ENCODE results near the gene SFTPB.
A peak's percentile ranks its signal among the peaks of the same experiment; 100 is the strongest.

SFTPB gene

GRCh38 chr2:85611217-85611704 lies 56.7 kb downstream of the SFTPB start:
- H3K27me3 ChIP-seq (ENCODE audit: control insufficient read depth, insufficient read depth, low read length) = no peaks in the 10 kb centered on the region
- peak overlapping the region; percentile 92 for H3K9ac ChIP-seq (ENCODE audit: low read length)
- peak overlapping the region; percentile 69; the same call in 1 of the 2 replicates for H3K27ac ChIP-seq (ENCODE audit: low read depth, low read length)
- peaks cover 33% of the 10 kb centered on the region for H3K36me3 ChIP-seq (ENCODE audit: control insufficient read depth, insufficient read depth, low read length)
- H3K4me3 ChIP-seq (ENCODE audit: low read depth, low read length) = peak overlapping the region; percentile 100
- no peaks in the 10 kb centered on the region for H3K9me3 ChIP-seq (ENCODE audit: control insufficient read depth, insufficient read depth, low read depth, low read length)
- H3K4me1 ChIP-seq (ENCODE audit: control insufficient read depth, insufficient read depth, low read length) = peaks cover 4% of the 10 kb centered on the region

All from HUES6 (cell line).